Measurements from ENCODE around the gene SH2B3. TPM values are rescaled to one million over a fixed set of nuclear protein-coding genes. Genes with fewer than 3 reads are reported as not detected.

SH2B3 gene
- total RNA-seq, 2 experiments from 2014 or later, result 25.8 to 51.3 TPM

DNA sequence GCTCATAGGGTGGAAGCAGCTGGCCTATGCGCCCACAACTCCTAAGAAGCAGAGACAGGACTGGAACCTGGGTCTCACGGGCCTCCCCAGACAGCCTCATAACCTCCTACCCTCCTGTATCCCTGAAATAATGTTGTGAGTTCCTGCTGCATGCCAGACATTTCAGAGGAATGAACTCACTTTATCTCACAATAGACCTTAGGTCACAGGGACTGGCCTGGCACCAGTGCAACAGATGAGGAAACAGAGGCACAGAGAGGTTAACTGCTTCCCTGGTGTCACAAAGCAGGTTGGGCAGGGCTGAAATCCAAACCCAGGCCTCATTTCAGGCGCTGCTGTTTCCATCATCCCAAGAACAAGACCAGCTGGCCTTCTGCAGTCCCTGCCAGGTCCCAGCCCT lies 42.1 kb upstream of the SH2B3 start:
- H4K20me1 ChIP-seq (ENCODE audit: insufficient read depth, low read length), result no peaks in the 10 kb centered on the region

GRCh38 chr12:111366075-111366474 lies 39.6 kb upstream of the SH2B3 start:
- no peaks in the 10 kb centered on the region for H3K36me3 ChIP-seq (ENCODE audit: insufficient read depth, low read length)
- H2AFZ ChIP-seq (ENCODE audit: low read length), result no peak overlapping the region
- no peaks in the 10 kb centered on the region for H3K9me3 ChIP-seq (ENCODE audit: low read length)
- H3K79me2 ChIP-seq (ENCODE audit: insufficient read depth, low read depth, low read length), result no peaks in the 10 kb centered on the region
- POLR2A ChIA-PET, result interaction anchor here (0.7 kb wide), 1 partner anchor 398 kb away, joined by 3 read pairs; no protein-coding TSS in a partner anchor
- H4K20me1 ChIP-seq (ENCODE audit: insufficient read depth, low read length), result no peaks in the 10 kb centered on the region
- CTCF ChIA-PET (ENCODE audit: unreplicated experiment), result no interaction called here
- no peaks in the 10 kb centered on the region for H3K9me2 ChIP-seq (ENCODE audit: insufficient read depth, low read length)
- no peak overlapping the region for H3K4me2 ChIP-seq (ENCODE audit: low read length)
- H3K27ac ChIP-seq (ENCODE audit: low read depth, low read length, poor library complexity, severe bottlenecking), result no peak overlapping the region
- no peak for DNase-seq (ENCODE audit: low spot score)
- intact Hi-C loops (cut with micrococcal nuclease; ENCODE audit: unreplicated experiment), result no loop called here
- H3K4me1 ChIP-seq (ENCODE audit: insufficient read depth, low read length, poor library complexity, severe bottlenecking), result peaks cover 12% of the 10 kb centered on the region
- no peak for TF ChIP-seq CTCF (conservative IDR thresholded peaks at IDR 0.05; ENCODE audit: low read length)
- TF ChIP-seq EZH2phosphoT487 (IDR thresholded peaks at IDR 0.05; ENCODE audit: borderline replicate concordance, low read depth, low read length), result no peak
- BruUV-seq (replicated peaks), result no TSS peak
- no peak overlapping the region for H3K4me3 ChIP-seq (ENCODE audit: low read depth, low read length, poor library complexity, severe bottlenecking)

More for the DNA sequence above, 42.1 kb upstream of the SH2B3 start:
- no peak for DNase-seq (ENCODE audit: low spot score)
- H3K9me3 ChIP-seq (ENCODE audit: low read length), result no peaks in the 10 kb centered on the region
- H3K36me3 ChIP-seq (ENCODE audit: insufficient read depth, low read length), result no peaks in the 10 kb centered on the region
- H3K4me2 ChIP-seq (ENCODE audit: low read length), result no peak overlapping the region
- H2AFZ ChIP-seq (ENCODE audit: low read length), result no peak overlapping the region
- intact Hi-C loops (cut with micrococcal nuclease; ENCODE audit: unreplicated experiment), result no loop called here
- H3K79me2 ChIP-seq (ENCODE audit: insufficient read depth, low read depth, low read length), result no peaks in the 10 kb centered on the region
- TF ChIP-seq EZH2phosphoT487 (IDR thresholded peaks at IDR 0.05; ENCODE audit: borderline replicate concordance, low read depth, low read length) (no peak), CTCF (conservative IDR thresholded peaks at IDR 0.05; ENCODE audit: low read length) (no peak)
- H3K9me2 ChIP-seq (ENCODE audit: insufficient read depth, low read length), result no peaks in the 10 kb centered on the region
- H3K4me1 ChIP-seq (ENCODE audit: insufficient read depth, low read length, poor library complexity, severe bottlenecking), result peaks cover 4% of the 10 kb centered on the region
- ChIA-PET CTCF (ENCODE audit: unreplicated experiment) (interaction anchor here (0.7 kb wide), 1 partner anchor 481 kb away, joined by 4 read pairs; no protein-coding TSS in a partner anchor), POLR2A (no interaction called here)
- BruUV-seq (replicated peaks), result no TSS peak
- no peak overlapping the region for H3K27ac ChIP-seq (ENCODE audit: low read depth, low read length, poor library complexity, severe bottlenecking)
- no peak overlapping the region for H3K4me3 ChIP-seq (ENCODE audit: low read depth, low read length, poor library complexity, severe bottlenecking)

DNA sequence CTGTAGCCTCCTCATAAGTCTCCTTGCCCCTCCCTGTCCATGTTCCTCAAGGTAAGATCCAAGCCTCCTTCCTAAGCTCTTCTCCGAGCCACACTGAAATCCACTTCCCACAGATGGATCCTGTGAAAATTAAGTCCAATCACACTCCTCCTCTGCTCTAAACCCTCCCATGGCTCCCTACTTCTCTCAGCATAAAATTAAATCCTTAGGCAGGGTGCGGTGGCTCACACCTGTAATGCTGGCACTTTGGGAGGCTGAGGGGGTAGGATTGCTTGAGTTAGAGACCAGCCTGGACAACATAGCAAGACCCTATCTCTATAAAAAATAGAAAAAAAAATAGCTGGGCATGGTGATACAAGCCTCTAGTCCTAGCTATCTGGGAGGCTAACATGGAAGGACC lies 39.1 kb upstream of the SH2B3 start:
- no peak overlapping the region for H3K27ac ChIP-seq (ENCODE audit: low read depth, low read length, poor library complexity, severe bottlenecking)
- ChIA-PET POLR2A (interaction anchor here (0.7 kb wide), 1 partner anchor 398 kb away, joined by 3 read pairs; no protein-coding TSS in a partner anchor), CTCF (ENCODE audit: unreplicated experiment) (no interaction called here)
- H3K4me1 ChIP-seq (ENCODE audit: insufficient read depth, low read length, poor library complexity, severe bottlenecking), result peaks cover 12% of the 10 kb centered on the region
- no peak for DNase-seq (ENCODE audit: low spot score)
- intact Hi-C loops (cut with micrococcal nuclease; ENCODE audit: unreplicated experiment), result no loop called here
- H3K4me3 ChIP-seq (ENCODE audit: low read depth, low read length, poor library complexity, severe bottlenecking), result no peak overlapping the region
- H3K9me2 ChIP-seq (ENCODE audit: insufficient read depth, low read length), result no peaks in the 10 kb centered on the region
- H2AFZ ChIP-seq (ENCODE audit: low read length), result no peak overlapping the region
- TF ChIP-seq CTCF (conservative IDR thresholded peaks at IDR 0.05; ENCODE audit: low read length) (no peak), EZH2phosphoT487 (IDR thresholded peaks at IDR 0.05; ENCODE audit: borderline replicate concordance, low read depth, low read length) (no peak)
- no peaks in the 10 kb centered on the region for H3K79me2 ChIP-seq (ENCODE audit: insufficient read depth, low read depth, low read length)
- H4K20me1 ChIP-seq (ENCODE audit: insufficient read depth, low read length), result no peaks in the 10 kb centered on the region
- H3K36me3 ChIP-seq (ENCODE audit: insufficient read depth, low read length), result no peaks in the 10 kb centered on the region
- BruUV-seq (replicated peaks), result no TSS peak
- H3K9me3 ChIP-seq (ENCODE audit: low read length), result no peaks in the 10 kb centered on the region
- H3K4me2 ChIP-seq (ENCODE audit: low read length), result no peak overlapping the region
